Muscle layer of colon (tissue), 2 donors: ENCODE measurements around the gene SNX5.

Experiments
- H3K27ac ChIP-seq: one replicate; pipeline ENCODE4 v1.7.0; 2013; ENCODE audit warnings: low read depth, mild to moderate bottlenecking, low read length, moderate library complexity
- H3K27me3 ChIP-seq, 2 donors: one replicate each; pipeline ENCODE4 v1.7.0; 2013; ENCODE audit warnings: low read length in 2 of 2, mild to moderate bottlenecking in 2 of 2; ENCODE audit not compliant: insufficient read depth in 2 of 2, control insufficient read depth in 1 of 2
- H3K36me3 ChIP-seq: one replicate; pipeline ENCODE4 v1.7.0; 2013; ENCODE audit warnings: mild to moderate bottlenecking, low read length; ENCODE audit not compliant: insufficient read depth
- H3K4me1 ChIP-seq: one replicate; pipeline ENCODE4 v1.7.0; 2013; ENCODE audit warnings: mild to moderate bottlenecking, low read length; ENCODE audit not compliant: insufficient read depth
- H3K4me3 ChIP-seq, 2 donors: one replicate each; pipeline ENCODE4 v1.7.0; 2013; ENCODE audit warnings: low read length in 2 of 2, low read depth in 1 of 2, mild to moderate bottlenecking in 1 of 2, moderate library complexity in 1 of 2
- H3K9ac ChIP-seq: one replicate; pipeline ENCODE4 v1.7.0; 2013; ENCODE audit warnings: low read length
- H3K9me3 ChIP-seq: one replicate; pipeline ENCODE4 v1.7.0; 2013; ENCODE audit warnings: mild to moderate bottlenecking, low read length
- donor health status: abdominal sarcoma.
- donor health status: Adenocarcinoma of cecum.

The SNX5 gene

DNA sequence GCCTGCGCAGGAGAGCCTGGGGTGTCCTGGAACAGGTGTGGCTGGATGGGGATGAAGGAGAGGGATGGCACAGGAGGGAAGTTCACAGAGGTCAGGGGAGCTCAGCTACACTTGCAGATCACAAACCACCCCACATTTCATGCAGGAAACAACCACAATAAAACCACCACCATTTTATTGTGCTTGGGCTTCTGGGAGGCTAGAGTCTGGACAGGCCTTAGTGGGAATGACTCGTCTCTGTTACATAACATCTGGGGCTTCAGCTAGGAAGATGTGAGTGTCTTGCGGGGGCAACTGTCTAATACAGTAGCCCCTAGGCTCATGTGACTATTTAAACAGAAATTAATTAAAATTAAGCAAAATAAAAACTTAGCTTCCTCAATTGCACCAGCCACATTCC lies 33.4 kb downstream of the SNX5 start:
- Histone ChIP-seq H3K9me3 (no peaks in the 10 kb centered on the region), H3K9ac (no peak overlapping the region), H3K4me1 (peaks cover 53% of the 10 kb centered on the region), H3K27ac (no peak overlapping the region), H3K4me3 (no peak overlapping the region), H3K36me3 (no peaks in the 10 kb centered on the region), H3K27me3 (no peaks in the 10 kb centered on the region)

DNA sequence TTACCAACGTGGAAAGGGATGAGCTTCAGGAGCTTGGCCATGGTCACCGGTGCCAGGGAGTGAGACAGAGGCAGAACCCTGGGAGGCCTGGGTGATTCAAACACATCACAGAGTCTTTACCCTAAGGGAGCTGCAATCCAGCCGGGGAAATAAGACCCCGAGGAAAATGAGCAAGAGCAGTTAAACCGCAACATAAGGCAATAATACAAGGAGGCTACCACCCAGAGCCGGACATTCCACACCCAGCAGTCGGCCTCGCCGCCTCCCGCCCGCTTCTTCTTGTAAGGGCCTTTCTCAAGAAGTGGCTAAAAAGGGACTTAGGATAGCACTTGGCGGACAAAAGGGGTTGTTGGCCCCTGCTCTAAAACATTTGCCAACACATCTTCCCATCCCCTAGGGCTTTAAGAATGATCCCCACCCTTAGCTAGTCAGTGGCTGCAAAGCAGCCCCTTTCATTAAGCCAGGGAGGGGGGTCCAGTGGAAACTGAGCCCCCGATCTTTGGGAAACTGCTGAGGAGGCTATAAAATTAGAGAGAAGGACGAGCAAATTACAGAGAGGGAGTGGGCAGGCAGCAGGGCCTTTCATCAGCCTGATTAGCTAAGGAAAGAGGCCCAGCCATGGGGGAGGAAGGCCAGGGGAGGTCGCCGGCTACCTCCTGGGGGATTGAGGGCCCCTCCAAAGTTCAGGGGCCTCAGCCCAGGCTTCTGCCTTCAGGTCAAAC lies 34.3 kb downstream of the SNX5 start:
- Histone ChIP-seq H3K36me3 (no peaks in the 10 kb centered on the region), H3K9ac (no peak overlapping the region), H3K4me1 (peaks cover 46% of the 10 kb centered on the region), H3K9me3 (no peaks in the 10 kb centered on the region), H3K4me3 (no peak overlapping the region), H3K27ac (no peak overlapping the region), H3K27me3 (no peaks in the 10 kb centered on the region)

DNA sequence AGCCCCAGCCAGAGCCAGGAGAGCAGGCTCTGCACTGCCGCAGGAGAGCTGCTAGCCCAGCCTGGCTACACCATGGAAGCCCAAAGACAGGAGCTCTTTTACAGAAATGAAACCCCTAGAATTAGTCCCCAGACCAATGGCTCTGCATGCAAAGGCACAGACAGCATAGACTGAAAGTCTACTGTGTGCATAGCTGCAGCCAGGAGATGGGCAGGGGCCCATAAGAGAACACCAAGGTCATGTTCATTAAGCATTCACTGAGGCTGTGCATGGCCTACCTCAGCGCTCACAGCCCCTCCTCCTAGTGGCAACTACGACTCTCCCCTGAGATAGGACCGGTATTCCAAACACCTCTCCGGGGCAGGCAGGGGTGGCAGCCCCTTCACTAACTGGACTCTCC lies 34.9 kb downstream of the SNX5 start:
- no peak overlapping the region for H3K27ac ChIP-seq

DNA sequence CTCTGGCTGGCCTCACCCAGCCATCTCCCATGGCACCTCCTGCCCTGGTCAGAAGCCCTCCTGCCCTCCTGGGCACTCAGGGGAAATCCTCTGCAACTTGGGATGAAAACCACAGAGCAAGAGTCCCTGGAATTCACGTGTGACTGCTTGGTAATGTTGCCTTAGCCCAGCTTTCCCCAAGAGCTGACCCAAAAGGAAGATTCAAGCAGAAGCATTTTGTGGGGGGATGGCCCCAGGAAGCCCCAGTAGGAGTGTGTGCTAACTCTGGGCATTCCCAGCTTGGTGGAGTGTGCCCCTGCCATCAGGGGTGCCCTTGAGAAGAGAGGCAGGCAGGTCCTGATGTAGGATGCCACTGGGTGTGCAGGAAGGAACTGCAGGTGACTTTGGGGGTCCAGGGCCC lies 35.5 kb downstream of the SNX5 start:
- no peaks in the 10 kb centered on the region for H3K36me3 ChIP-seq
- H3K9ac ChIP-seq = no peak overlapping the region
- no peaks in the 10 kb centered on the region for H3K9me3 ChIP-seq
- H3K4me3 ChIP-seq = no peak overlapping the region
- H3K27ac ChIP-seq = no peak overlapping the region
- peaks cover 34% of the 10 kb centered on the region for H3K4me1 ChIP-seq
- no peaks in the 10 kb centered on the region for H3K27me3 ChIP-seq

More for the DNA sequence above, 34.9 kb downstream of the SNX5 start:
- no peaks in the 10 kb centered on the region for H3K27me3 ChIP-seq
- no peaks in the 10 kb centered on the region for H3K9me3 ChIP-seq
- H3K4me1 ChIP-seq = peaks cover 40% of the 10 kb centered on the region
- no peaks in the 10 kb centered on the region for H3K36me3 ChIP-seq
- H3K9ac ChIP-seq = no peak overlapping the region
- H3K4me3 ChIP-seq = no peak overlapping the region

DNA sequence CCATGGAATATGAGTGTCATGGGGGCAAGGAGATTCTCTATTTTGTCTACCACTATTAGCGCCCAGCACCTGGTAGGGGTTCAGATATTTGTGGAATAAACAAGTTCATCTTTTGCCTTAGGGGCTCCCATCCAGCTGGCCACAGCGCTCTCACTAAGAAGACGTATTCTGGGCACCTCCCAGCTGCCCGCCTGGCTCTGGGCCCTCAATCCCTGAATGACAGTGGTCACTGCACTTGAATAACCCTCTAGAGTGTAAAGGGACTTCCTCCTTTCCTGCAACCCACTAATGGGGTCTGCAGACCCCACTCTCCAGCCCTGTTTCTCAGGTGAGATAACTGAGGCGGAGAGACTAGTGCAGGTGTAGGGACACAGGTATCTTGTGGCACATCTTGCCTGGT lies 36.2 kb downstream of the SNX5 start:
- H3K4me1 ChIP-seq = peaks cover 27% of the 10 kb centered on the region

DNA sequence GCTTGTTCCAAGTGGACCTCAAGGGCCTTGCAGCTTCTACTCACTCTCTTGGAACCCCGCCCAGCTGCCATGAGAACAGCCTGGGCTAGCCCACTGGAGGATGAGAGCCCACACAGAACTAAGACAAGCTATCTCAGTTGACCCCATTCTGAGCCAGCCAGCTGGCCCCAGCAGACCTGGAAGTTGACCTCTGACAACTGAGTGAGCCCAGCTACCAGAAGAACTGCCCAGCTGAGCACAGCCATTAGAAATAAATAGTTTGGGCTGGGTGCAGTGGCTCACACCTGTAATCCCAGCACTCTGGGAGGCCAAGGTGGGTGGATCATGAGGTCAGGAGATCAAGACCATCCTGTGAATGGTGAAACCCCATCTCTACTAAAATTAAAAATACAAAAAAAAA lies 37.1 kb downstream of the SNX5 start:
- no peaks in the 10 kb centered on the region for H3K36me3 ChIP-seq
- H3K4me1 ChIP-seq = peaks cover 18% of the 10 kb centered on the region
- no peak overlapping the region for H3K9ac ChIP-seq
- no peak overlapping the region for H3K27ac ChIP-seq
- no peak overlapping the region for H3K4me3 ChIP-seq
- no peaks in the 10 kb centered on the region for H3K27me3 ChIP-seq
- H3K9me3 ChIP-seq = no peaks in the 10 kb centered on the region

More for the DNA sequence above, 36.2 kb downstream of the SNX5 start:
- Histone ChIP-seq H3K4me3 (no peak overlapping the region), H3K36me3 (no peaks in the 10 kb centered on the region), H3K9ac (no peak overlapping the region), H3K9me3 (no peaks in the 10 kb centered on the region), H3K27ac (no peak overlapping the region), H3K27me3 (no peaks in the 10 kb centered on the region)

DNA sequence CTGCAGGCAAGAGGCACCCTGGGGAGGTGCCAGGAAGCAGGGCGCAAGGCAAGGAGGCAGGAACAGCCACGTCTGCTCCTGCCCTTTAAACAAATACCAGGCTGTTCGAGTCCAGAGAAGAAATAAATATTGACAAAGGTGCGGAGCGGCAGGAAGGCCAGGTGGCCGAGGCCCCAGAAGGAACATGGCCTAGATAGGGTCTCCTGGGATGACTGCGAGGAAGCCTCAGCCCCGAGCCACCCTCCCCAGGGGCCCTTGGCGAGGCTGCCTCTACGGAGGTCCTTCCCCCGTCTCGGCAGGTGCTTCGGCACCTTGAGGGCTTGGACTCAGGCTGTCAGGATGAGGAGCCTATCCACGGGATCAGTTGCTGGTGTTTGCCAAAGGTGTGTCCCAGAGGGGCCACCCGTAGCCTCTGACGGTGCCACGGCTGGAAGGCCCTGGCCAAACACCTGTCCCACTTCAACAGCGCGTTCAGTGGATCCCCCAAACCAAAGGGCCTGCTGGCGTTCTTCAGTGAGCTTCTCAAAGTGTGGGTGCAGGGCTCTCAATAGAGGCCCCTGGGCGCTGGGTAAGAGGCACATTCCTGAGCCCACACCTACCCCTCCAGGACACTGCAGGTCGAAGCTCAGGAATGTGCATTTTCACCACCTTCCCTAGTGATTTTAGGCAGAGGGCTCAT lies 39.8 kb downstream of the SNX5 start:
- Histone ChIP-seq H3K27me3 (no peaks in the 10 kb centered on the region), H3K4me3 (no peak overlapping the region), H3K36me3 (no peaks in the 10 kb centered on the region), H3K4me1 (no peaks in the 10 kb centered on the region), H3K27ac (no peak overlapping the region), H3K9me3 (no peaks in the 10 kb centered on the region), H3K9ac (no peak overlapping the region)

DNA sequence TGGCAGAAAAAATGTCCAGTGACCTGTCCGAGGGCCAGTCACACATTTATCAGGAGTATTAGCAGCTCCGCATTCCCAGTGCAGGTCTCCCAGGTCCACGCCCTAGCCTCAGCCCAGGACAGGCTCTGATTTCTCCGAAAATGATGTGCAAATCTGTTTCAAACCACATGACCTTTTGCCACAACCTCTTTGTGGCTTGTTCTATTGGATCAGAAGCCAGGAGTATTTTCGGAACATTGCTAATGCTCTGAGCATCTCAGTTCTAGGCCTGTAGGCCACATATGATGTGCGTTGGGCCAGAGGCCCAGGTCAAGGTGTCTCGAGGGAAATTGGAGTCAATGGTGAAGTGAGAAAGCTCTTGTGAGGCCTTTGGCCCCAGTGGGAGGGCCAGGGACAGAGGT lies 40.4 kb downstream of the SNX5 start:
- no peak overlapping the region for H3K27ac ChIP-seq

DNA sequence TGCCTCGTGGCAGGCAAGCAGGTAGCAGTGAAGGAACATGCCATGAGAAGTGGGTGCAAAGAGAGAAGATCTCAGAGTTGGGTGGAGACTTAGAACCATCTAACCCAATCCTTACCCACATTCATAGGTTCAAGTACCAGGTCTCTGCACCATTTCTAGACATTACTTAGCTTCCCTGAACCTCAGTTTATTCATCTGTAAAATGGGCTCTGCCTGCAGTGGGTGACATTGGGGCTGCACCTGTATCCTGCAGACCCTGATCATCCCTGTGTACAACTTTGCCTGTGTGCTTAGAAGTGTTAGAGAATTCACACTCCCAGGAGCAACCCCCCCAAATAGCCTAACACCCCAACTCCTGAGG lies 42.7 kb downstream of the SNX5 start:
- Histone ChIP-seq H3K36me3 (no peaks in the 10 kb centered on the region), H3K9ac (no peak overlapping the region), H3K4me3 (no peak overlapping the region), H3K27me3 (no peaks in the 10 kb centered on the region), H3K9me3 (no peaks in the 10 kb centered on the region), H3K27ac (no peak overlapping the region), H3K4me1 (no peaks in the 10 kb centered on the region)

More for the DNA sequence above, 40.4 kb downstream of the SNX5 start:
- H3K9me3 ChIP-seq = no peaks in the 10 kb centered on the region
- no peaks in the 10 kb centered on the region for H3K4me1 ChIP-seq
- no peaks in the 10 kb centered on the region for H3K36me3 ChIP-seq
- no peaks in the 10 kb centered on the region for H3K27me3 ChIP-seq
- H3K4me3 ChIP-seq = no peak overlapping the region
- H3K9ac ChIP-seq = no peak overlapping the region

DNA sequence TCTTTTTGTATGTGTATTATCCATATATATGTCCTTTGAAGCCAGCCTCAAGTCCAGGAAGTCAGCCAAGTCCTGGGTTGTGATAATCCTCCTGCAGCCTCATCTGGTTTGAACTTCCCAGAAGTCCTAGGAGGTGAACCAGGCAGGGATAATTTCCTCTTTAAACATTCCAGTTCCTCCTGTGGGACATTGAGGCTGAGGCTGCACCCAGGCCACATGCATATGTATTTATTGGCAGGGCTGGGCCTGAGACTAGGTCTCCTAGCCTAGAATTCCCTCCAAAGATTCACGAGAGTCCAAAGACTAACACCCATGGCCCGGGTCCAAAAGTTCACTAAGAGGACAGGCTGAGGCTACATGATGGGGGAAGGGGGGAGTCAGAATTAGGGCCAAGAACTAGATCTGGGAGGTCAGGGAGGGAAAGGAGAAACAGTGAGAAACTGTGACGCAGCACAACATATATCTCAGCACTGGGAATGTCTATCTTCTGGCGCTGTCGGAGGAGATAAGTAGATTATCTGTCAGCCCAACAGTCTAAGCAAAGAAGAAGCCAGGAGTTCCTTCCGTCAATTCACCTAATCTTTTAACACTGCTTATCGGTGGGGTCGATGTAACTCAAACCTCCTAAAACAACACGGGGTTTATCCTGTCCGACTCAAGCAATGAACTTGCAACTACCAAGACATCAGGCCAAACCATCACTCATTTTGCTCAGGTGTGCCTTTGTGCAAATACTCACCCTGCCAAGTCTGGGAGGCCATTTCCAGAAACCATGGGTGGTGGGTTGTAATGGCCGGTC lies 43.3 kb downstream of the SNX5 start:
- H3K27me3 ChIP-seq = no peaks in the 10 kb centered on the region
- no peak overlapping the region for H3K9ac ChIP-seq
- no peaks in the 10 kb centered on the region for H3K4me1 ChIP-seq
- no peak overlapping the region for H3K4me3 ChIP-seq
- H3K36me3 ChIP-seq = no peaks in the 10 kb centered on the region
- no peak overlapping the region for H3K27ac ChIP-seq
- H3K9me3 ChIP-seq = no peaks in the 10 kb centered on the region

DNA sequence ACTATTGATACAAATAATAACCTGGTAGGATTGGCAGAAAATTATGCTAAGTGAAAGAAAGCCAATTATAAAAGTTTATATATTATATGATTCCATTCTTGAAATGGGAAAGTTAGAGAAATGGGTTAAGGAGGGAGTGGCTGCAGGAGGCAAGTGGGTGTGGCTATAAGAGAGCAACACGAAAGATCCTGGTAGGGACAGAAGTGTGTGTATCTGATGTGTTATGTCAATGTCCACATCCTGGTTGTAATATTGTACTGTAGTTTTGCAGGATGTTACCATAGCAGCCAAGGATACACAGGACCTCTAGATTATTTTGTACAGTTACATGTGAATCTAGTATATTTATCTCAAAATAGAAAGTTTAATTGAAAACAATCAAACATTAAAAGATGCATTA lies 46.8 kb downstream of the SNX5 start:
- Histone ChIP-seq H3K9me3 (no peaks in the 10 kb centered on the region), H3K36me3 (no peaks in the 10 kb centered on the region)

More for the DNA sequence above, 46.8 kb downstream of the SNX5 start:
- Histone ChIP-seq H3K27ac (no peak overlapping the region), H3K27me3 (no peaks in the 10 kb centered on the region), H3K4me3 (no peak overlapping the region), H3K4me1 (no peaks in the 10 kb centered on the region), H3K9ac (no peak overlapping the region)
